ENCODE measurements around the gene STEAP1B.

DNA sequence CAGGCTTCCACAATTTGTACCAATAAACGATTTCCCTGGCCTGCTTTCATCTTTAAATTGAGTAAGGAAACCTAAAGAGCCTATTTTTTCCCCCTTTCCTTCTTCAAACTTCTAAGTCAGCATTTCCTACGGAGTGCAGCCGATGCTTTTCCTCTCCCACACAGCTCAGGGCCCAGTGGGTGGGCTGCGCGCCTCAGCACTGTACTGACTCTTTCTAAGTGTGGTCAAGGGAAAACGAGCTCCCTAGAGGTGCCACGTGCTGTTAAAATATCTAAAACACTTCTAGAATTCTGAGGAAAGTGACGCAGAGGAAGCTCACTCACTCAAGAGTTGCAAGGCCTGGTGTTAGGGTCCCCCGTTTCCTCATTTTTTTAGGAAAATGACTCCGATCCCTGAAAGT, 29.0 kb downstream of the STEAP1B start:
- TF ChIP-seq, protein P1, sequence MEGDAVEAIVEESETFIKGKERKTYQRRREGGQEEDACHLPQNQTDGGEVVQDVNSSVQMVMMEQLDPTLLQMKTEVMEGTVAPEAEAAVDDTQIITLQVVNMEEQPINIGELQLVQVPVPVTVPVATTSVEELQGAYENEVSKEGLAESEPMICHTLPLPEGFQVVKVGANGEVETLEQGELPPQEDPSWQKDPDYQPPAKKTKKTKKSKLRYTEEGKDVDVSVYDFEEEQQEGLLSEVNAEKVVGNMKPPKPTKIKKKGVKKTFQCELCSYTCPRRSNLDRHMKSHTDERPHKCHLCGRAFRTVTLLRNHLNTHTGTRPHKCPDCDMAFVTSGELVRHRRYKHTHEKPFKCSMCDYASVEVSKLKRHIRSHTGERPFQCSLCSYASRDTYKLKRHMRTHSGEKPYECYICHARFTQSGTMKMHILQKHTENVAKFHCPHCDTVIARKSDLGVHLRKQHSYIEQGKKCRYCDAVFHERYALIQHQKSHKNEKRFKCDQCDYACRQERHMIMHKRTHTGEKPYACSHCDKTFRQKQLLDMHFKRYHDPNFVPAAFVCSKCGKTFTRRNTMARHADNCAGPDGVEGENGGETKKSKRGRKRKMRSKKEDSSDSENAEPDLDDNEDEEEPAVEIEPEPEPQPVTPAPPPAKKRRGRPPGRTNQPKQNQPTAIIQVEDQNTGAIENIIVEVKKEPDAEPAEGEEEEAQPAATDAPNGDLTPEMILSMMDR (IDR thresholded peaks at IDR 0.05; ENCODE audit: poor library complexity), result no peak
- TF ChIP-seq EZH2 (IDR thresholded peaks at IDR 0.05; ENCODE audit: borderline replicate concordance) (no peak), EZH2phosphoT487 (IDR thresholded peaks at IDR 0.05; ENCODE audit: low read depth, severe bottlenecking, unreplicated experiment) (no peak)

Measured in hepatocyte (in vitro differentiated cells).